Measurements from ENCODE around the gene WDPCP.

DNA sequence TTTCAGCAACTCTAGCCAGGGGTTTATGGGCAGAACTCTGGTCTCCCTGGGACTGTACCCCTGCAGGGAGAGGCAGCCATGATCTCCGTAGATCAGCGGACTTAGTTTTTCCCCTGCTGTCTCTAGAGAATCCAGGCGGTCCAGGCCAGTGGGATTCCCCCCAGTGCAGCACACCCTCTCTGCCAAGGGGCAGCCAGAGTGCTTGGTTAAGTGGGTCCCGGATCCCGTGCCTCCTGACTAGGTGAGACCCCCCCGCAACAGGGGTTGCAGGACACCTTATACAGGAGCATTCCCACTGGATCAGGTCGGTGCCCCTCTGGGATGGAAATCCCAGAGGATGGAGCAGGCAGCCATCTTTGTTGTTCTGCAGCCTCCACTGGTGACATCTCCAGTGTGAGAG, 33.0 kb downstream of the WDPCP start:
- TF ChIP-seq, protein P1, sequence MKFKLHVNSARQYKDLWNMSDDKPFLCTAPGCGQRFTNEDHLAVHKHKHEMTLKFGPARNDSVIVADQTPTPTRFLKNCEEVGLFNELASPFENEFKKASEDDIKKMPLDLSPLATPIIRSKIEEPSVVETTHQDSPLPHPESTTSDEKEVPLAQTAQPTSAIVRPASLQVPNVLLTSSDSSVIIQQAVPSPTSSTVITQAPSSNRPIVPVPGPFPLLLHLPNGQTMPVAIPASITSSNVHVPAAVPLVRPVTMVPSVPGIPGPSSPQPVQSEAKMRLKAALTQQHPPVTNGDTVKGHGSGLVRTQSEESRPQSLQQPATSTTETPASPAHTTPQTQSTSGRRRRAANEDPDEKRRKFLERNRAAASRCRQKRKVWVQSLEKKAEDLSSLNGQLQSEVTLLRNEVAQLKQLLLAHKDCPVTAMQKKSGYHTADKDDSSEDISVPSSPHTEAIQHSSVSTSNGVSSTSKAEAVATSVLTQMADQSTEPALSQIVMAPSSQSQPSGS (IDR thresholded peaks at IDR 0.05; ENCODE audit: low read length), result no peak
- no peak for TF ChIP-seq POLR2AphosphoS5 (IDR thresholded peaks at IDR 0.05; ENCODE audit: low read length)
- TF ChIP-seq CREB1 (IDR thresholded peaks at IDR 0.05; ENCODE audit: low read depth), result no peak
- TF ChIP-seq BHLHE40 (IDR thresholded peaks at IDR 0.05; ENCODE audit: borderline replicate concordance in 1 of 2, low read depth in 2 of 2, low read length in 1 of 2), result no peak
- no peak for TF ChIP-seq NFYA (IDR thresholded peaks at IDR 0.05; ENCODE audit: borderline replicate concordance, low read depth, low read length)
- no peak for TF ChIP-seq RUNX3 (IDR thresholded peaks at IDR 0.05; ENCODE audit: low read length)
- no peak for TF ChIP-seq ZSCAN29 (IDR thresholded peaks at IDR 0.05)
- TF ChIP-seq, protein P2, sequence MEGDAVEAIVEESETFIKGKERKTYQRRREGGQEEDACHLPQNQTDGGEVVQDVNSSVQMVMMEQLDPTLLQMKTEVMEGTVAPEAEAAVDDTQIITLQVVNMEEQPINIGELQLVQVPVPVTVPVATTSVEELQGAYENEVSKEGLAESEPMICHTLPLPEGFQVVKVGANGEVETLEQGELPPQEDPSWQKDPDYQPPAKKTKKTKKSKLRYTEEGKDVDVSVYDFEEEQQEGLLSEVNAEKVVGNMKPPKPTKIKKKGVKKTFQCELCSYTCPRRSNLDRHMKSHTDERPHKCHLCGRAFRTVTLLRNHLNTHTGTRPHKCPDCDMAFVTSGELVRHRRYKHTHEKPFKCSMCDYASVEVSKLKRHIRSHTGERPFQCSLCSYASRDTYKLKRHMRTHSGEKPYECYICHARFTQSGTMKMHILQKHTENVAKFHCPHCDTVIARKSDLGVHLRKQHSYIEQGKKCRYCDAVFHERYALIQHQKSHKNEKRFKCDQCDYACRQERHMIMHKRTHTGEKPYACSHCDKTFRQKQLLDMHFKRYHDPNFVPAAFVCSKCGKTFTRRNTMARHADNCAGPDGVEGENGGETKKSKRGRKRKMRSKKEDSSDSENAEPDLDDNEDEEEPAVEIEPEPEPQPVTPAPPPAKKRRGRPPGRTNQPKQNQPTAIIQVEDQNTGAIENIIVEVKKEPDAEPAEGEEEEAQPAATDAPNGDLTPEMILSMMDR (IDR thresholded peaks at IDR 0.05 in 2 of 3, conservative IDR thresholded peaks at IDR 0.05 in 1 of 3; ENCODE audit: control insufficient read depth in 2 of 3, extremely low read depth in 1 of 3, insufficient read depth in 1 of 3, low read depth in 3 of 3, low read length in 3 of 3), result no peak
- TF ChIP-seq HCFC1 (IDR thresholded peaks at IDR 0.05; ENCODE audit: low read length), result no peak
- no peak for TF ChIP-seq NRF1 (conservative IDR thresholded peaks at IDR 0.05; ENCODE audit: low read depth, low read length)
- TF ChIP-seq EP300 (IDR thresholded peaks at IDR 0.05; ENCODE audit: borderline replicate concordance in 1 of 2, control insufficient read depth in 1 of 2, low read depth in 2 of 2, low read length in 2 of 2), result no peak
- TF ChIP-seq, protein P3, sequence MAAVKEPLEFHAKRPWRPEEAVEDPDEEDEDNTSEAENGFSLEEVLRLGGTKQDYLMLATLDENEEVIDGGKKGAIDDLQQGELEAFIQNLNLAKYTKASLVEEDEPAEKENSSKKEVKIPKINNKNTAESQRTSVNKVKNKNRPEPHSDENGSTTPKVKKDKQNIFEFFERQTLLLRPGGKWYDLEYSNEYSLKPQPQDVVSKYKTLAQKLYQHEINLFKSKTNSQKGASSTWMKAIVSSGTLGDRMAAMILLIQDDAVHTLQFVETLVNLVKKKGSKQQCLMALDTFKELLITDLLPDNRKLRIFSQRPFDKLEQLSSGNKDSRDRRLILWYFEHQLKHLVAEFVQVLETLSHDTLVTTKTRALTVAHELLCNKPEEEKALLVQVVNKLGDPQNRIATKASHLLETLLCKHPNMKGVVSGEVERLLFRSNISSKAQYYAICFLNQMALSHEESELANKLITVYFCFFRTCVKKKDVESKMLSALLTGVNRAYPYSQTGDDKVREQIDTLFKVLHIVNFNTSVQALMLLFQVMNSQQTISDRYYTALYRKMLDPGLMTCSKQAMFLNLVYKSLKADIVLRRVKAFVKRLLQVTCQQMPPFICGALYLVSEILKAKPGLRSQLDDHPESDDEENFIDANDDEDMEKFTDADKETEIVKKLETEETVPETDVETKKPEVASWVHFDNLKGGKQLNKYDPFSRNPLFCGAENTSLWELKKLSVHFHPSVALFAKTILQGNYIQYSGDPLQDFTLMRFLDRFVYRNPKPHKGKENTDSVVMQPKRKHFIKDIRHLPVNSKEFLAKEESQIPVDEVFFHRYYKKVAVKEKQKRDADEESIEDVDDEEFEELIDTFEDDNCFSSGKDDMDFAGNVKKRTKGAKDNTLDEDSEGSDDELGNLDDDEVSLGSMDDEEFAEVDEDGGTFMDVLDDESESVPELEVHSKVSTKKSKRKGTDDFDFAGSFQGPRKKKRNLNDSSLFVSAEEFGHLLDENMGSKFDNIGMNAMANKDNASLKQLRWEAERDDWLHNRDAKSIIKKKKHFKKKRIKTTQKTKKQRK (IDR thresholded peaks at IDR 0.05; ENCODE audit: low read depth, low read length), result no peak
